ENCODE data around the gene RPUSD1.
"Not testable (repeated sequence)": the region's sequence is repeated elsewhere in the genome, so short reads cannot be mapped to it uniquely, and the experiment has no call there.

Gene RPUSD1, protein sequence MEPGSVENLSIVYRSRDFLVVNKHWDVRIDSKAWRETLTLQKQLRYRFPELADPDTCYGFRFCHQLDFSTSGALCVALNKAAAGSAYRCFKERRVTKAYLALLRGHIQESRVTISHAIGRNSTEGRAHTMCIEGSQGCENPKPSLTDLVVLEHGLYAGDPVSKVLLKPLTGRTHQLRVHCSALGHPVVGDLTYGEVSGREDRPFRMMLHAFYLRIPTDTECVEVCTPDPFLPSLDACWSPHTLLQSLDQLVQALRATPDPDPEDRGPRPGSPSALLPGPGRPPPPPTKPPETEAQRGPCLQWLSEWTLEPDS

DNA sequence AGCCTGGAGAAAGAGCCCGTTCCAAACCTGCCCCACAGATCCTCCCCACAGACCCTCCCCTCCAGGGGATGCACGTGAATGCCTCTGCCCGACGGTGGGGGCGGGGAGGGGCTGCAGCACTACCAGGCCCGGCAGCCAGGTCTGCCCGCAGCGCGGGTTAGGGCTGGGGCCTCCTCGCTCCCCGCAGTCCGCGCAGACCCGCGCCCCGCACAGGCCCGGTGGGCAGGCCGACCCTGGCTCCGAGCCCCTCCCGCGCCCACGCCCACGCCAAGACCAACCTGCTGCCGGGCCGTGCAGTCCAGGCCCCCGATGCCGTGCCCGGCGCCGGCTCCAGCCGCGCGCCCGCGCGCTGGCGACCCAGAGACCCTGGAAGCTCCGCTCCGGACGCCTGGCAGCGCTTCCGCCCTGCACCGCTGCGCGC is at the start of gene RPUSD1:
TSS of gene RPUSD1 (minus strand) at position 404 of the 421 bp plus-strand sequence. CDS start 644 bp downstream, outside the sequence.
- no peak for DNase-seq (ENCODE audit: low read depth, low spot score)

DNA sequence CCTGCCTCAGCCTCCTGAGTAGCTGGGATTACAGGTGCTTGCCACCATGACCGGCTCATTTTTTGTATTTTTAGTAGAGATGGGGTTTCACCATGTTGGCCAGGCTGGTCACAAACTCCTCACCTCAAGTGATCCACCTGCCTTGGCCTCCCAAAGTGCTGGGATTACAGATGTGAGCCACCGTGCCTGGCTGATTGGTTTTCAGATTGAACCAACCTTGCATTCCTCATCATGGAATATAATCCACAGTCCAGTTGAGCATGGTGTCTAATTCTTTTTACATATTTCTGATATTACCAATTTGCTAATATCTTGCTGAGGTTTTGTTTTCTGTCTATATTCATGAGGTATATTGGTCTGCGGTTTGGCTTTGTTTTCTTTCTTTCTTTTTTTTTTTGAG is 48.6 kb upstream of the RPUSD1 start:
- DNase-seq (ENCODE audit: low read depth, low spot score), result not testable (repeated sequence)

DNA sequence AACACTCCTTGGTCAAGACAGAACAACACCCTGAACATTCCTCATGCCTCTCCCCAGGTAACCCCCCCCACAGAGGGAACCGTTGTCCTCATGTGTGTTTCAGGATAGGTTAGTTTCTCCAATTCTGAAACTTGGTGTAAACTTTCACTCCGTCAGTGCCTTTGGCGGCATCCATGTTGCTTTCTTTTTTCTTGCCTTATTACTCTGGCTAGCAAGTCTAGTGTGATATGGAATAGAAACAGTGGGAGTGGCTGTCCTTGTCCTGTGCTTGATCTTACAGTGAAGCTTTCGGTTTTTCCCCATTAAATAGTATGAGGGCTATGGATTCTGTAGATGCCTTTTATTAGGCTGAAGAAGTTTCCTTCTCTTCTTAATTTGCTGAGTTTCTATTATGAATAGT is 48.0 kb upstream of the RPUSD1 start:
- no peak for DNase-seq (ENCODE audit: low read depth, low spot score)

DNA sequence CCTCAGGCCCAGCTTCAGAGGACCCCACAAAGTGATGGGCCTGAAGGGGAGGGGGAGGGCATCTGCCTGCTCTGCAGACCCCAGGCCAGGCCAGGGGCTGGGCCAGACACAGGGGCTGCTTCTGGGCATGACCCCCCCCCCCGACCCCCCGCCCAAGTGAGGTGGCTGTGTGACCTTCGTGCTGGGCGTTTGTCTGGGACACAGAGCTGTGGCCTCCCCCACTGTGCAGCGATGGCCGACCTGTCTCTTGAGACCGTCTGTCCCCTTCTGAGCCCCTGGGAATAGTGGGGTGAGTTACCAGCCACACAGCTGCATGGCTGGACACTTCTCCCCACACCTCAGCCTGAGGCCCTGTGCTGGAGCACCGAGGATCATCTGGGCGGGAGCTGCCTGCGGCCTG is 47.2 kb upstream of the RPUSD1 start:
- no peak for DNase-seq (ENCODE audit: low read depth, low spot score)

DNA sequence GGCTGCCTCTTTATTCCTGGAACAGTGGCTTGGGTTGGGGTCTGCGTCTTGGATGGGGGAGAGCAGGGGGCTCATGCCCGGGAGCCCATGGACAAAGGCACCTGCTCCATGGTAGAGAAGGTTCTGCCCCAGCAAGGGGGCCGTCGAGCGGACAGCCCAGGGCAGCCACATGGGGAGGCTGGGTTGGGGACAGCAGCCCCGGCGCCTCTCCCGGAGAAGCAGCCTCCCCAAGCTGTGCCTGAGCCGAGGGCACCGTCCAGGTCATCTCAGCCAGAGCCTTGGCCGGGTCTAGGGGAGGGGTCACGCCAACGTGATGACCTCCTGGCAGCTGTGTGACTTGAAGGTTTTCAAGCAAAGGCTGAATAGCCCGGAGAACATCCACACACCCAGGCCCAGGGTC is 45.2 kb upstream of the RPUSD1 start:
- DNase-seq (ENCODE audit: low read depth, low spot score), result no peak

DNA sequence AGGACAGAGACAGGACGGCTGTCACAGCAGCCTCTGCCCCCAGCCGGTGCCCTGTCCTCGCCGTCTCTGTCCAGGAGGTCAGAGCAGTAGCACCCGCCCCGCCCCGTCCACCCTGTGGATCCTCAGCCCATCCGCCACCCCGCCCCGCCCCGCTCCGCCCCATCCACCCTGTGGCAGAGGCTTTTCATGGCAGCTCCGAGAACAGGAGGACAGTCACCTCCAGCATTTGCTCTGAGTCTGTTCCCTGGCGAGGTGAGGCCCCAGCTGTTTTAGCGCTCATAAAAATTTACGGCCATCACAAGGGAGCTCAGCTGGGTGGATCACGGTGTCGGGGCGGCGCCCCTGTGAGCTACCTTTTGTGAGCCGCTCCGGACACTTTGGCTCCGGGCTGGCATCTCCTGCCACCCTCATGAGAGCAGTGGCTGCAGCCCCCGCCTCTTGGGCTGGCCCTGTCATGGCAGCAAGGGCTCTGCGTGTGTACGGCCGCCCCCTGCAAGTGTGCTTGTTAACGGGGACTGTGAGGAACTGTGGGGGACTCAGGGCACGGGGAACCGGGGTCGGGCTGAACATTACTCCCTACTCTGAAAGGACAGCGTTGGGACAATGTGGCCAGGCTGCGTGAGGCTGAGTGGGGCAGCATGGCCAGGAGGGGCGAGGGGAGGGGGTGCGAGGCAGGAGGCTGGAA is 44.6 kb upstream of the RPUSD1 start:
- DNase-seq (ENCODE audit: low read depth, low spot score), result no peak

DNA sequence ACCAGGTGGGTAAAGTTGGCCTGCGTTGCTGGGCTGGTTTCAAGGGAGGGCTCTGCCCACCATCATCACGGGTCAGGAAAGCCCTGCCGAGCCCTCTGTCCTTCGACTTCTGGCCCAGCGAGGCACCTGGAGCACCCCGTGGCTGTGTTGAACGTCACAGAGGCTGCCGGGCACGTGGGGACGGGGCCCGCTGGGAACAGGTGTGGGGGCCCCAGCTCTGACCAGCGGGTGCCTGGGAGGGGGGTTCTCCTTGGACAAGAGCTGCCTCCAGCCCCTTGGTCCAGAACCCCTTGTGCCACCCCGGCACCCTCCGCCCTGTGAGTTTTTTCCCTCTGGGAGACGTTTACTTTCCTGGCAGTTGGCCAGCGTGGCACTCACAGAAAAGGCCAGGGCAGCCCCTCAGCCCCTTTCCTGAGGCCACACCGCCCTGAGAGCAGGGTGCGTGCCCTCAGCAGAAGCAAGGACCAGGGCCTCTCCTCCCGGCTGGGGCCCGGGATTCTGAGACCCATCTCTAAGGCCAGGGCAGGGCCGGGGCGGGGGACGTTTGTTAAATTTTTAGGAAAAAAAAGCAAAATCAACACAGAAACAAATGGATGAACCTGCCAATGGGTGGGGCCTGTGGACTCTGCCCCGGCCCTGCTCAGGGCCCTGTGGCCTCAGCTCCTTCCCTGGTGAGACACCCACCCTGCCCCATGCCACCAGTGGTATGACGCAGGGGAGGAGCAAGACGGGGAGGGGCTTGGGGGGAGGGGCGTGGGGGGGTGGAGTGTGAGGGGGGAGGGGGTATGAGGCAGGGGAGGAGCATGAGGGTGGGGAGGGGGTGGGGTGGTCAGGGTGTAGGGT is 43.6 kb upstream of the RPUSD1 start:
- no peak for DNase-seq (ENCODE audit: low read depth, low spot score)

DNA sequence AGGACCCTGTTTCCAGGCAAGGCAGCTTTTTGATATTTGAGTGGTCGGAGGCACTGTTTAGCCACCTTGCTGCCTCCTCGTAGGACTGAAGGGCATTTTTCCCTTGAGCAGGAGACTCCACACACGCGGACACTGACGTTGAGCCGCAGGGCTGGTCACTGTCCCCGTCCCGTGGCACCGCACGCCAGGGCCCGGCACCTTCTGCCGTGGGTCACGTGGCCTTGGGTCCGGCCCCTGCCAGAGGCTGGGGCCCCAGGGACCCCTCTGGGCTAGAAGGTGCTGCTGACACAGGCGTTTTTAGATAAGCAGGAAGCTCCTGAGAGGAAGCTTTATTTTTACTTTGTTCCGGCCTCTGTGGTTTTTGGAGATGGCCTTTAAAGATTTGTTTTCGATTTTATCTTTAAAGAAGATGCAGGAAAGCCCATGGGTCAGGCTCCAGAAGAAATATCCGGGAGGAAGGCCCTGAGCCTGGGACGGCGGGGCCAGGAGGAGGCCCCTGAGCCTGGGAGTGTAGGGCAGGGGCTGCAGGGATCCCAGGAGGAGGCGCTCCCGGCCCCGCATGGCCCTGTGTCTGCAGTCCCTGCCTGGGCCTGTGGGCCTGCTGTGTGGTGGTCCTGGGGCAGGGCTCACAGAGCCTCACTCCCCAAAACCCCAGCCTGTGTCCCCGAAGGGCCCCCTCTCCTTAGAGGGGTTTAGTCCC is 42.8 kb upstream of the RPUSD1 start:
- no peak for DNase-seq (ENCODE audit: low read depth, low spot score)

DNA sequence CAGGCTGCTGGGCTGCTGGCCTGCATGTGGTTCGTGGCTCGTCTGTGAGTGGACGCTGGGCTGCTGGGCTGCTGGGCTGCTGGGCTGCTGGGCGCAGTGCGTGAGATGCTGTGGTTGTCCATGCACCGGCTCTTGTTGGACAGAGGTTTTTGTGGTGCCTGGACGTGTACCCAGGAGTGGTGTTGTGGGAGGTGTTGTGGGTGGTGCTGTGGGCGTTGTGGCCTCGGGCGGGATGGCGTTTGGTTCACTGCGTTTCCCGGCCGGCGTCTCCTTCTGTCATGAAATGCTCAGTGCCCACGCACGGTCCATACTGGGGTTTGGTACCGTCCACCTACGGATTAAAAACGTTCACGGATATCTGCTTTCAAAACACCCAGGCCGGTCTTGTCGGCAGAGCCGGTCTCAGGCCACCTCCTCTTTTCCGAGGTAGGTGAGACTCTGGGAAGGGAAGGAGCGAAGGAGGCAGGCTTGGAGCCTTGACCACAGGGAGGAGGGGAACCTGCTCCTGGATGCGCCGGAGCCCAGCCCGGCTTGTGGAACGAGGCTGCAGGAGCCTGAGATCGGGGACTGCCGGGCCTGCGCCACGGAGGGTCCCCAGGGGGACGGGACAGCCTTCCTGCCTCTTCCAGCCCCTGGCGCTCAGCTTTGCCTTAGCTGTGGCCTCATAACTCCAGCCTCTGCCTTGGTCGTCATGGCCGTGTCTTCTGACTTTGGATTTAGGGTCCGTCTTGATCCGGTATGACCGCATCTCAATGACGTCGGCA is 42.1 kb upstream of the RPUSD1 start:
- no peak for DNase-seq (ENCODE audit: low read depth, low spot score)

DNA sequence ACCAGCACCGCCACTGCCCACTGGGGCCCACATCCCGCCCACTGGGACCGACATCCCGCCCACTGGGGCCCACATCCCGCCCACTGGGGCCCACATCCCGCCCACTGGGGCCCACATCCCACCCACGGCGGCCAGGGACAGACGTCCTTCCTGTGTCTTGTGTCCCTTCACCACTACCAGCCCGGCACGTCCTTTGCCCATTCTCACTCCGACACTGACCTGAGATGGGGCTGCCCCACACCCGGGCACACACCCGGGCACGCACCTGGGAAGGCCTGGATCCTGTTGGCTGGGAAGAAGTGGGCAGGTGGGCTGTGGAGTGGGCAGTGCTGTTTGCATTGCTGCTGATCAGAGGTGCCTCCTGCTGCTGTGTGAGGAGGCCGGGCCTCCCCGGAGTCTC is 40.7 kb upstream of the RPUSD1 start:
- DNase-seq (ENCODE audit: low read depth, low spot score), result no peak

DNA sequence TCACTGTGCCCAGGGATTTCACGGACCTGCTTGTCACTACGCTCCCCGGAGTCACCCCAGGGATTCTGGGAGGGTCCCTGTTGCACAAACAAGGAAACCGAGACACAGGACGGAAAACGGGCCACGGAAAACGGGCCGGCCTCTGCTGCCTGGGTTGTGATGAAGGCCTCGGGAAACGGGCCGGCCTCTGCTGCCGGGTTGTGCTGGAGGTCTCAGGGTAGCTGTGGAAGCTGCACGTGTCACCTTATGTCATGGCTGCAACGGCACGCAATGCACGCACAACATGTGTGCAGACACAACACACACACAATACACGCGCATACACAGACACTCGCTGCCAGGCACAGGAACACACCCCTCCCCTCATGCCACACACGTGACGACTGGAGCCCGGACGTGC is 39.3 kb upstream of the RPUSD1 start:
- DNase-seq (ENCODE audit: low read depth, low spot score), result no peak

DNA sequence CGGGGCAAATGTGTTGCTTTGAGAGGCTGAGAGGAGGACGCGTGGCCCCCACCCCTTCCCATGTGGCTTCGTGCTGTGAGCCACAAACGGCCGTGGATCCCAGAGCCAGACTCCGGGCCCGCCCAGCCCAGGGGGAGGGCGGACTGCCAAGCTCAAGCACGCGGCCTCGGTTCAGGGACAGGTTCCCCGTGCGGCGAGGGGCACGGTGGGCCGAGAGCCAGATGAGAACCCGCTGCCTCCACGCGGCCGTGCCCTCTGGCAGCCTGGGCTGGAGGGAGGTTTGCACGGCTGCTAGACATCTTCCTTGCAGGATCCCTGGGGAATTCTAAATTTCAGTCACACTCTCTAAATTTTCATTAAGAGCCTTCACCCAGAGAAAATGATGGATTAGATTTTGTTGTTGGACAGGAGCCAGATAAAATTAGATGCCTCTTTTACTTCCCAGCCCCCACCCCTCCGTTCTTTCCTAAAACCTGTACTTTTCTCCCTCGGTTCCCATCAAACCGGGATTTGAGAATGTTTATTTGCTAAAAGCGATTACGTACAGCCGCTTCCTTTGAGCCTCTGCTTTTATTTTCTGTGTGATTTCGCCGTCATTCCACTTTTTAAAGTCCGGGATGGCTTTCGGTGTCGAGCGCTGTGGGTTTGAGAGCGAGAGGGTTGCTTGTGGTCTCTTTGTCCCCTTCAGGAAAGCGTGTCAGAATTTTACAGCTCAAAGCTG is 37.3 kb upstream of the RPUSD1 start:
- no peak for DNase-seq (ENCODE audit: low read depth, low spot score)

DNA sequence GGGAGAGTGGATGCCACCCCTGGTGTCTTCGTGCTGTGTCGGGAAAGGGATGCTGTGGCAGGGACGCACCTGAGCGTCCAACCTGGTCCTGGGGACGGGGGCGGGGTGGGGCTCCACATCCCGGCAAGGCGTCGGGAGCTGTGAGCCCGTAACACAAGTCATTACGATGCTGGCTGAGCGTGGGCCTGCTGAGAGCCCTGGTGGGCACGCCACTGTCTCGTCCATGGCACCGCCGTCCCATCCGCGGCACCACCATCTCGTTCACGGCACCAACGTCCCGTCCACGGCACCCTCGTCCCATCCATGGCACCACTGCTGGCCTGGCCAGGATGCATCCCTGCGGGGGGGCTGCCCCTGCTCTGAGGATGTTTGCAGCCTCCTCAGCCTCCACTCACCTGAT is 36.4 kb upstream of the RPUSD1 start:
- DNase-seq (ENCODE audit: low read depth, low spot score), result no peak

DNA sequence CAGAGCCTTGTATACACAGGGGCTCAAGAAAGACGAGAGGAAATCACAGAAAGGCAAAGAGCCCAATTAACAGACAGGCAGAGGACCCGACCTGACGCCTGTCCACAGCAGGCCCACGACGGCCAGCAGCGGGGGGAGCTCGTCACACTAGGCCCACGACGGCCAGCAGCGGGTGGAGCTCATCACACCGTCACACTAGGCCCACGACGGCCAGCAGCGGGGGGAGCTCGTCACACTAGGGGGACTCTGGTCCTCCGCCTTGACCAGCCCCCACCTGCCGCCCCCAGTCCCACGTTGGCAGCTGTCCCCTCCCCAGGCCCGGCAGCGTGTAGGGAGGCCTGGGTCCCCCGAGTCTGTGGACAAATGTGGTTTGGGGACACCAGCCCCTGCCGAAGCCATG is 36.0 kb upstream of the RPUSD1 start:
- no peak for DNase-seq (ENCODE audit: low read depth, low spot score)

DNA sequence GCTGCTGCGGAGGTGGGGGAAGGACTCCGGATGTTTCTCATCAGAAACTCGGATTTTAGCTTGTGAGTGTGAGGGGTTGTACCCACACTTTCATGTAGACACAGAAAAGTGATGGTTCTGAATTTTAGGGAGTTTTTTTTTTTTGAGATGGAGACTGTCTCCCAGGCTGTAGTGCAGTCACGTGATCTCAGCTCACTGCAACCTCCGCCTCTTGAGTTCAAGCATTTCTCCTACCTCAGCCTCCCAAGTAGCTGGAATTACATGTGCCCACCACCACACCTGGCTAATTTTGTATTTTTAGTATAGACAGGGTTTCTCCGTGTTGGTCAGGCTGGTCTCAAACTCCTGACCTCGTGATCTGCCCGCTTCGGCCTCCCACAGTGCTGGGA is 34.7 kb upstream of the RPUSD1 start:
- DNase-seq (ENCODE audit: low read depth, low spot score), result no peak

DNA sequence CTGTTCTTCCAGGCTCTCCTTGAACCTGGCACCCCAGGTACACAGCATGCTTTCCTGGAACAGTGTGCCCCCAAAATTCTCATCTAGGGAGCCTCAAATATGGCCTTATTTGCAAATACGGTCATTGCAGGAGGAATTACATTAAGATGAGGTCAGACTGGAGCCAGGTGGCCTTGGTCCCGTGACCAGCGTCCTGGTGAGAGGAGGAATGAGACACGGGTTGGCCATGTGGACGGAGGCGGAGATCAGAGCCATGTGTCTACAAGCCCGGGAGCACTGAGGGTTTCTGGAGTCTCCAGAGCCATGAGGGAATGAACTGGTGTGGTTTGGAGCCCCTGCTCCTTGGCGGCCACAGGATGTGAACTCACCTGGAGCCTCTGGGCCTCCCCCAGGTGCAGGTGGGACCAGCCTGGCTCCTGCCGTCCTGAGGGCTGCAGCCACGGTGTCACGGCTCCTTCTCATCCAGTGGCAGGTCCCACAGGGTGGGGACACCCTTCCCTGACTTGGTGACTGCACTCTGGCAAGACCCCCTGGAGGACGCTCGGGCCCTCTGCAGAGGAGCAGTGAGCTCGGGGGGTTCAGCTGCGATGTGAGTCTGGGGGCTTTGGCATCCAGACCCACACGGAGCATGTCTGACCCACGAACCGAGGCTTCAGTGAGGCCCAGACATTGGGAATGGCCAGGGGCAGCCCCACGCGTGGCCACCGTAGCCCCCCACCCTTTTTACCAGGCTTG is 34.2 kb upstream of the RPUSD1 start:
- no peak for DNase-seq (ENCODE audit: low read depth, low spot score)

DNA sequence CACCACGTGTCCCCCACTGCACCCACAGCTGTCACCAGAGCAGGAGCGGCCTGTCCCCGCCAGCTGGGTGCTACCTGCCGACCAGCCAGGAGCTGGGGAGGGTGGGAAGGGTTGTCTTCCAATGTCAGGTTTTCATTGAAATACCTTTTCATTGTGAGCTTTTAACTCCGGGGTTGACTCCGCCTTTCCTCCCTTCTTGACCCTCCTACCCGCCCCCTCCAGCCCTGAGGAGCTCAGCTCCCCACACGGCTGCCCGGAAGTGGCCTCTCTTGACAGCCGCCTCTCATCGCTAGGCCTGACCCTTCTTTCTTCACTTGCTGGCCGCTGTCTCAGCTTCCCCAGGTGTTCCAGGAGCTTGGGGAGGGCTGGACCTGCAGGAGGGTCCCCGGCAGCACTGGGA is 33.6 kb upstream of the RPUSD1 start:
- no peak for DNase-seq (ENCODE audit: low read depth, low spot score)

DNA sequence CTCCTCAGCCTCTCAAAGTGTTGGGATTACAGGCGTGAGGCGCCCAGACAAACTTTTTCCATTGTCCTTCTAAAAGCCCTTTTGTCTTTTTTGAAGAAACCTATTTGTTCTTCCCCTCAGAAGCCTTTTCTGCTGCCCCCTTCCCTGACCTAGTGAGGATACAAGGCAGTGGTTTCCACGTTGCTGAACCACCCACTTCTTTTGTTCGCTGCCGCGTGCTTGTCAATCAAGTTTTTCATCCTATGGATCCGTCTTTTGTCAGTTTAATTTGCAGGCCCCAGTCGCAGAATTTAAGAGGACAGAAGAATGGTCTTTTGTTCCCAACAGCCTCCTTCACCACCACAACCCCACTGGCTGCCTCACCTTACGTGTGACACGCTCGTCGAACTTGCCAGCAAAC is 32.6 kb upstream of the RPUSD1 start:
- no peak for DNase-seq (ENCODE audit: low read depth, low spot score)

DNA sequence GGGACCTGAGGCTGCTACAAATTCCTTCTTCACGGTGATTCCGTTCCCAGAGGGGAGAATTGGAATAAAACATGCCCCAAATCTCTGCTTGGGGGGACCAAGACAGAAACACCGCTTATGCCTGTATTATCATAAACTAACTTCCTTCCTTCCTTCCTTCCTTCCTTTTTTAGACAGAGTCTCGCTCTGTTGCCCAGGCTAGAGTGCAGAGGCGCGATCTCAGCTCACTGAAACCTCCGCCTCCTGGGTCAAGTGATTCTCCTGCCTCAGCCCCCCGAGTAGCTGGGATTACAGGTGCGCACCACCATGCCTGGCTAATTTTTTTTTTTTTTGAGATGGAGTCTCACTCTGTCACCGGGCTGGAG is 31.8 kb upstream of the RPUSD1 start:
- not testable (repeated sequence) for DNase-seq (ENCODE audit: low read depth, low spot score)
